HG02870 (cell line): ENCODE results near the gene CLEC2B.

Source experiments
- ATAC-seq: cut with Tn5 transposase; IDR thresholded peaks from one replicate; pipeline ENCODE4 v1.9.1; 2021; ENCODE audit warnings: mild to moderate bottlenecking, moderate library complexity; ENCODE audit not compliant: unreplicated experiment

CLEC2B gene

DNA sequence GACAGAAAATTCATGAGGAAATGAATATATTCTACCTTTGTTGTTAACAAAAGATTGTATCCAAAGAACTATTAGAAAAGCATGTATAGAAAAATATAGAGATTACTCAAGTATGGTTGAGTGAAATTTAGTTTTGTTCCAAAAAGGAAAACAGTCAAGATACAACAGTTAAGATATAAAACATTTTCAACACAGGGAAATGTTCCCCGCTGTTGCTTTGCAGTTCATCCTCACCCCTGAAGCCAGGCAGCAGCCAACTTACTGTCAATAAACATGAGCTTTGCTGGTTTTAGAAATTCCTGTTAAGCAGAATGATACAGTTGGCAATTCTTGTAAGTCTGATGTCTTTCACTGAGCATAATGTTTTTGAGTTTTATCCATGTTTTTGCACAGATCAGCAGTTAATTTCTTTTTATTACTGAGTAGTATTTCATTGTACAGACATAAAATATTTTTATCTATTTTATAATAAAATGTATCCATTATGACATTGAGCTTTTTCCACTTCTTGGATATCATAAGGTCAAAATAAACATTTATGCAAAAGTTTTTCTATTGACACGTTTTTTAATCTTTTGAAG, 1.2 kb upstream of the CLEC2B start:
- ATAC-seq: no peak

DNA sequence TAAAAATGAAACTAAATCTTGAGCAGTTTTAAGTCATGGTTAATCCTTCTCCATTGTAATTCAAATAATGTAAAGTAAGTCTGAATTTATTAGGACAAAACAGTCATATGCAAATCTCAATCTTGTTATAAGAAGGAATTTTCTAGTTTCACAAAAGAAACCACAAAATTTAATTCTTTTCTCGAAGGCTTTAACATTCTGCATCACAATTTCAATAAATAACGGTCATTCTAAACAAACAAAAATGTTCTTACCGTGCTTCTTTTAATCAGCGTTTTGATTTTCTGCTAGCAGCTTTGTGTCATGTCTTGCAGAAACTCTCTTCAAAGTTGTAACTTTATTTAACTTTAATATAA, 225 bp downstream of the CLEC2B start:
- ATAC-seq: no peak

GRCh38 chr12:9868311-9868801, 798 bp downstream of the CLEC2B start:
- ATAC-seq: no peak

- no peak for ATAC-seq
Observed at GRCh38 chr12:9867531-9867930, 1.6 kb downstream of the CLEC2B start.

GRCh38 chr12:9866860-9867269, 2.3 kb downstream of the CLEC2B start:
- ATAC-seq: no peak

DNA sequence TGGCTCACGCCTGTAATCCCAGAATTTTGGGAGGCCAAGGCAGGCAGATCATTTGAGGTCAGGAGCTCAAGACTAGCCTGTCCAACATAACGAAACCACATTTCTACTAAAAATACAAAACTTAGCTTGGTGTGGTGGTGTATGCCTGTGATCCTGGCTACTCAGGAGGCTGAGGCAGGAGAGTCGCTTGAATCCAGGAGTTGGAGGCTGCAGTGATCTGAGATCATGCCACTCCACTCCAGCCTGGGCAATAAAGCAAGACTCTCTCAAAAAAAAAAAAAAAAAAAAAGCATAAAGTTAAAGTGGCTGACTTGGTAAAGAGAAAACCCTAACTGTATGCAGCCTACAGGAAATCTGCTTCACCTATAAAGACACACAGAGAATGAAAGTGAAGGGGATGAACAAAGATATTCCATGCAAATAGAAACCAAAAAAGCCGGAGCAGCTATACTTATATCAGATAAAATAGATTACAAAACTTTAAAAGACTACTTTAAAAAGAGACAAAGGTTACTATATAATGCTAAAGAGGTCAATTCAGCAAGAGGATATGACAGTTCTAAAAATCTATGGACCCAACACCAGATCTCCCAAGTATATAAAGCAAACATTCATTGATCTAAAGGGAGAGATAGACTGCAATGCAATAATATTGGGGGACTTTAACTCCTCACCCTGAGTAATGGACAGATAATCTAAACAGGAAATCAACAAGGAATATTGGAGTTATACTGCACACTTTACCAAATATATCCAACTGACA, 4.1 kb downstream of the CLEC2B start:
- no peak for ATAC-seq

- no peak for ATAC-seq
Observed at GRCh38 chr12:9858135-9858534, 11.0 kb downstream of the CLEC2B start.

DNA sequence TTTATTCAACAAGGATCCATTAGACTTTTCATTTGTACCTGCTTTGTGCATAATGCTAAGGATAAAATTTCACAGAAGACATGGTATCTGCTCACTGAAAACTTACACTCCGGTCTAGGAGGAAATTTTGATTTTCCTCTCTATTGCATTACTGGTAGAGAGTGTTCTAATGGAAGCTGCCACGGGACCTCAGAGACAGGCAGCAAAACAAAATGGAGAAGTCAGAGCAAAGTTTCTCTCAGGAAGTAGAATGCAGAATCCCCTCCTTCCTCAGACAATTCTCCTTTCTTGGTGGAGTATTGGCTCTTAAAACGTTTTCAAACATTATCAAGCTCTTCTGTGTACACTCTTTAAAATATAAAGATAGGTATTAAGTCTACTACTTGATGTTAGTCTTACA, 12.3 kb downstream of the CLEC2B start:
- ATAC-seq: no peak

DNA sequence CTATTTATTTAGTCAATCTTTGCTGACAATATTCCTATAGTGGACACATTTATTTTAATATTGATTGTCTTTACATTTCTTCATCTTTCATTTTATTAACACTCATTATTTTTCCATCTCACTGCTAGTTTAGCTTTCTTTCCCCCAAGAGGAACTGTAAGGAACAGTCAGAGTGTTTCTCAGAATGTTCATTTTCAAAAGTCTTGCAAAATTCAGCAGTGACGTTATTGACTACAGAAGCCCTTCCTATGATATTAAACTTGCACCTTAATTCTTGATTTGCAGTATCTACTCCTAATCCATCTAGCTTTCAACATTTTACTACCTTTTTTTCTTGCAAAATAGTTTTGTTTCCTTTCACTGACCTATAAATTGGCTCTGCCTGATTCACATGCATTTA, 13.0 kb downstream of the CLEC2B start:
- no peak for ATAC-seq

- no peak for ATAC-seq
Observed at GRCh38 chr12:9851927-9852326, 17.2 kb downstream of the CLEC2B start.

- ATAC-seq: no peak
Observed at GRCh38 chr12:9851050-9851449, 18.1 kb downstream of the CLEC2B start.

DNA sequence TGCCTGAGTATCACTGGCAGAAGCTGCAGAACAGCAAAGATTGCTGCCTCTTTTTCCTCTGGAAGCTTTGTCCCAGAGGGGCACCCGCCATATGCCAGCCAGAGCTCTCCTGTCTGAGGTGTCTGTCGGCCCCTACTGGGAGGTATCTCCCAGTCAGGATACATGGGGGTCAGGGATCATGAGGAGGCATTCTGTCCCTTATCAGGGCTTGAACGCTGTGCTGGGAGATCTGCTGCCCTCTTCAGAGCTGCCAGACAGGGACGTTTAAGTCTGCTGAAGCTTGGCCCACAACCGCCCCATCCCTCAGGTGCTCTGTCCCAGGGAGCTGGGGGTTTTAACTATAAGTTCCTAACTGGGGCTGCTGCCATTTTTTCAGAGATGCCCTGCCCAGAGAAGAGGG, 20.3 kb downstream of the CLEC2B start:
- ATAC-seq: no peak

DNA sequence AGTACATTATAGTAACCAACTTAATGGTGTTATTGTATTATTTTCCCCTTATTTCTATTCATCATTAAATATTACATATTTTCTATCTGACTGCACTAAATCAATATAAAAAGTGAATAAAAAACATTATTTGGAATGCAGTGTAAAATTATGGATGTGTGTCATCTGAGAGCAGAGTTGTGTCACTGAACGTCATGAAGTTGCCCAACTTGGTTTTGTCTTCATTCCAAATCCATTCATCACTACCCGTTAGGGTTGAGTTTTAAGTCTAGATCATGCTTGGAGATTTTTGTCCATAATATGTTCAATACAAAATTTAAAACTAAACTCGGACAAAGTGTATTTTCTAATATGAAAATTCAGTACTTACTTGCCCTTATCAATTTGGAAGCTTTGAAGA, 25.7 kb downstream of the CLEC2B start:
- ATAC-seq: no peak

DNA sequence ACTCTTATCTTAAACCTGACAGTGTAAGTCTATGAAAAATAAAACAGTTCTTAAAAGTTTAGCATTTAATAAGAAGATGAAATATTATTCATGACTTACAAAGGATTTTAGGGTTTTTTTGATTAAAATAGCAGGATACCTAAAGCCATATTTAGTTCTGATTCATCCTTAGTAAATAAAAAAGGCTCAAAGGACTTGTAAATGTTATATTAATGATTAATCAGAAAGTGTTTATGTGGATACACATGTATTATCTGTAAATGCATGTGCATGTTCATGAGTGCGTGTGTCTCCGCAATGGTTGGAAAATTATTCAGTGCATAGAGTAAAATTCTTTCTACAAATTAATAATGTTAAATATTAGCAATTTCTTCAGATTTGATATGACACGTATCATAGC, 37.4 kb downstream of the CLEC2B start:
- ATAC-seq: no peak

DNA sequence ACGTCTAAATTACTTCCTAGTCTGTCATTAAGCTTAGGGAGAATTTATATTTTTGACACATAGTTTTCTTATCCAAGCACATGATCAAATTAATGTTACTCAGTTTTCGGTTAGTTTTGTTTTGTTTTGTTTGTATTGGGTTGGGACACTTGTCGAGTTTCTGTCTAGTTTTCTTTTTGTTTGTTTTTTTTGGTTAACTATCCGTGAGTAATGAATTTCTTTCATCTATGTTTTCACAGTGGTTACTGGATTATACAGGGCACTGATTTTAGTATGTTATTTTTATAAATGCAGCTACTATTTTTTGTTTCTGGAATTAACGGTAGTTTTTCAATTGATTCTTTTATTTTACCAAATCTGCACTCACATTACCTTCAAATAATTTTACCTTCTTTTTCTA, 39.2 kb downstream of the CLEC2B start:
- no peak for ATAC-seq

DNA sequence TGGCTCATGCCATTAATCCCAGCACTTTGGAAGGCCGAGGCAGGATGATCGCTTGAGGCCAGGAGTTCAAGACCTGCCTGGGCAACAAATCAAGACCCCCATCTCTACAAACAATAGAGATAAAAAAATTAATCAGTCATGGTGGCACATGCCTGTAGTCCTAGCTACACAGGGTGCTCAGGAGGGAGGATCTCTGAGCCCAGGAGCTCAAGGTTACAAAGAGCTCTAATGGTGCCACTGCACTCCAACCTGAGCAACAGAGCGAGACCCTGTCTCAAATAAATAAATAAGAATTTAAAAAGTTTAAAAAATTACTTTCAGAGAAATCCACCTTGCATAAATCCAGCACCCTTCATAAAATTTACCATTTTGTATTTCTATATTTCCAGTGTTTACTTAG, 39.7 kb downstream of the CLEC2B start:
- ATAC-seq: no peak

DNA sequence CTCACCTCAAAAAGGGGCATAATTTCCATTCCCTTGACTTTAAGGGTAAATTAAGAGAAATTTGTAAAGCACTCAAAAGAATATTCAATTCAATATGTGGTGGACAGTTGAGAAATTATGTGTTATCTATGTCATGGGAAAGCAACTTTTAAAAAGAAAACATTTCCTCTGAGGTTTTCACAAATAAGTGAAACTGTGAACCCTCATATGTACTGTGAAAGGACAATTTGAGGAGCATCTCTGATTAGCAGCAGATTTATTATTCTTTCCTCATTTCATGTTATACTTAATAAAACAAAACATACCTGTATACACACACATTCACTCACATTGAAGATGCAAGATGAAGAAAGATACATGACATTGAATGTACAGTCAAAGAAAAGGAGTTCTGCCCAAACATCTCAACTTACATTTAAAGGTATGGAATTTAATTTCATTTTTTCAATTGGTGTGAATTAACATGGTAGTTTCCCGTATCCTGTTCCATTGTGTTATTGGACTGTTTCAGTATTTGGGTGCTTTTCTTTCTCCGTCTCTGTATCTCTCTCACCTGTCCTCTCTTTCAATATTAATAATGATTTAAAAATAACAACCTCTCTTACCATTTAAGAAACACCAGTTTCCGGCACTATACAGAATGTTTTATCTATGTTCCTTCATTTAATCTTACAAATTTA, 41.8 kb downstream of the CLEC2B start, which contains the start of gene KLRF1:
Gene KLRF1, plus strand, starts transcription at position 273 of the 680 bp plus-strand sequence. Its CDS starts 64 bp downstream, at position 337.
- no peak for ATAC-seq

GRCh38 chr12:9820281-9820930, 48.7 kb downstream of the CLEC2B start:
- ATAC-seq: no peak

DNA sequence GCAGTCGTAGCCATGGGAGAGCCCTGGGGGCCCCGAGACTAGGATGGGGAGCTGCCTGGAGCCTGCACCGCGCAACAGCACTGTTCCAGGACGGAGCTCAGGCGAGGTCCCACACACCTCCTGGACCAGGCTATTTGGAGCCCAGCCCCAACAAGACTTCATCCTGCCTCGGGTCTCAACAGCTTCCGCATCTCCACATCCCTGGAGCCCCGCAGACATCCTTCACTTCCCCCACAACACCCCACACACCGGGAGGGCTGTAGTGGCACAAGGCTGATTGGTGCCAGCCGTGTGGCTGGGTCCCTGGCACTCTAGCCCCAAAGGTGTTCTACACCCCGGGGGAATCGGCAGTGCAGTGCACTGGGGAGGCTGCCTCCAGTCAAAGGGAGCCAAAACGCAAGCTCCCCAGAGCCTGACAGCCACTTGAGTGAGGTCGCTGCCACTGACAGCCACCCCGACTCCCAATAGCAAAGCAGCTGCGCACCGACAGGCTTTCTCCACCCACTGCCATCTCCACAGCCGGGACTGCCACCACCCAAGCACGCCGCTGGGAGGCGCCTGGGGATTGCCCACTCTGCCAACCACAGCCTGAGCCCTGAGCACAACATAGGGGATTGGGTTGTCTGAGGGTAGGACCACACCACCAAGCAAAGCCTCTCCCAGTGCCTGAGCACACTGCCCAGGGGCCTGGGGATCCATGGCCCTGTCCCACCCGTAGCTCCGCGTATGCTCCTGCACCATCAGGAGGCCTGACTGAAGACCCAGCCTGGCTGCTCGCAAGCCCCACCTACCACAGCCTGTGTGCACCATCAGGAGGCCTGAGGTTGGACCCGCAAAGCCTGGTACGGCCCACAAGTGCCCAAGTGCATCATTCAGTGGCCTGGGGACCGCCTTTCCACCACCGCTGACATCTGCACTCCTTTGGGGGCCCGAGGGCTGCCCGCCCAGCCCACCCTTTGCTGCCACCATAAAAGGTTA, 55.0 kb downstream of the CLEC2B start:
- ATAC-seq: peak; percentile 87

DNA sequence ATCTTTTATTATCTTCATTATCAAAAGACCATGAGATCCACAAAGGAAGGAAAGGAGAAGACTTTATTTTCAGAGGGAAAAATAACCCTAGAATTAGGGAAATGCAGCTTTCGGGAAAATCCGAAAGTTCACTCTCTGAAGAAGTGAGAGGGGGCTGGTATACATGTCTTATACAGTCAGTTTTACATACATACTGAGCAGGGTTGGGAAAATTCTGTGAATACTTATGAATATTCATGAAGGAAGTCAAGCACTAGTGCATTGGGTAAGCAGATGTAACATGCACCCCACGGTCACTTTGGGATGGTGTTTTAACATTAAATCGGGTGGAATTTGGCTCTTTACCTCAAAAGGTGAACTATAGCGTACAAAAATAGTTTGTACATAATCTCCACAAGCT, 57.5 kb downstream of the CLEC2B start:
- no peak for ATAC-seq
